GM19463 (cell line): Measurements from ENCODE around the gene PCED1A.

ENCODE experiments used
- ATAC-seq: cut with Tn5 transposase; IDR thresholded peaks from one replicate; pipeline ENCODE4 v1.9.1; 2021; ENCODE audit warnings: mild to moderate bottlenecking, moderate library complexity; ENCODE audit not compliant: unreplicated experiment

Gene PCED1A

GRCh38 chr20:2840138-2840966, at the start of gene PCED1A, which contains the start of gene VPS16:
PCED1A (minus strand) TSS chr20:2840655; CDS start chr20:2839912, 743 bp downstream.
VPS16 (plus strand) TSS chr20:2840745; CDS start chr20:2840775, 30 bp downstream.
- peak; percentile 96 for ATAC-seq

GRCh38 chr20:2889797-2890196, 49.3 kb upstream of the PCED1A start:
- ATAC-seq = no peak

GRCh38 chr20:2889209-2889608, 48.8 kb upstream of the PCED1A start:
- no peak for ATAC-seq

- ATAC-seq = no peak
Measured at GRCh38 chr20:2888224-2888955, 47.9 kb upstream of the PCED1A start.

- no peak for ATAC-seq
Measured at GRCh38 chr20:2887715-2888114, 47.3 kb upstream of the PCED1A start.

- ATAC-seq = no peak
Measured at GRCh38 chr20:2883726-2884637, 43.5 kb upstream of the PCED1A start.

- no peak for ATAC-seq
Measured at GRCh38 chr20:2880650-2881049, 40.2 kb upstream of the PCED1A start.

GRCh38 chr20:2879146-2879545, 38.7 kb upstream of the PCED1A start:
- ATAC-seq = no peak

GRCh38 chr20:2878515-2878914, 38.1 kb upstream of the PCED1A start:
- ATAC-seq = no peak

GRCh38 chr20:2875690-2876203, 35.3 kb upstream of the PCED1A start:
- ATAC-seq = no peak

- ATAC-seq = no peak
Measured at GRCh38 chr20:2874456-2874855, 34.0 kb upstream of the PCED1A start.

- no peak for ATAC-seq
Measured at GRCh38 chr20:2873747-2874041, 33.2 kb upstream of the PCED1A start.

GRCh38 chr20:2873010-2873746, 32.7 kb upstream of the PCED1A start, which contains the start of gene PTPRA:
PTPRA (plus strand) TSS chr20:2873481; CDS start chr20:2964278, 90,797 bp downstream.
- ATAC-seq = peak; percentile 92

- no peak for ATAC-seq
Measured at GRCh38 chr20:2872459-2873009, 32.1 kb upstream of the PCED1A start.

GRCh38 chr20:2871661-2872458, 31.4 kb upstream of the PCED1A start:
- no peak for ATAC-seq

GRCh38 chr20:2871111-2871465, 30.6 kb upstream of the PCED1A start:
- no peak for ATAC-seq

- no peak for ATAC-seq
Measured at GRCh38 chr20:2869381-2869780, 28.9 kb upstream of the PCED1A start.

- ATAC-seq = no peak
Measured at GRCh38 chr20:2867081-2867864, 26.8 kb upstream of the PCED1A start.
